ENCODE data around the gene SIK1. TPM values are rescaled to one million over a fixed set of nuclear protein-coding genes. Genes with fewer than 3 reads are reported as not detected.
"Not testable (repeated sequence)": the region's sequence is repeated elsewhere in the genome, so short reads cannot be mapped to it uniquely, and the experiment has no call there.

Gene SIK1
- polyA plus RNA-seq, 1 donor (not counting 4 experiments of a cell fraction or from before 2014, with no cell fraction given) = 49.6 TPM

- Histone ChIP-seq H3K36me3 (ENCODE audit: control insufficient read depth in 2 of 2, extremely low read depth in 1 of 2, insufficient read depth in 2 of 2, low read length in 2 of 2) (no peaks in the 10 kb centered on the region), H2AFZ (ENCODE audit: control insufficient read depth, low read length) (no peak overlapping the region), H3K27me3 (ENCODE audit: control insufficient read depth, extremely low read depth, insufficient read depth, low read length) (no peaks in the 10 kb centered on the region), H3K4me1 (ENCODE audit: control insufficient read depth, extremely low read depth, insufficient read depth, low read length) (no peaks in the 10 kb centered on the region), H3K9ac (ENCODE audit: control insufficient read depth, extremely low read depth, insufficient read depth, low read length) (no peak overlapping the region), H3K4me3 (ENCODE audit: control insufficient read depth in 2 of 3, extremely low read depth in 1 of 3, insufficient read depth in 2 of 3, low read depth in 1 of 3, low read length in 3 of 3) (no peak overlapping the region), H3K9me1 (ENCODE audit: control insufficient read depth, extremely low read depth, insufficient read depth, low read length) (no peaks in the 10 kb centered on the region), H4K20me1 (ENCODE audit: control insufficient read depth, extremely low read depth, insufficient read depth, low read length) (no peaks in the 10 kb centered on the region), H3K9me3 (ENCODE audit: control insufficient read depth, low read depth, low read length) (no peaks in the 10 kb centered on the region), H3K4me2 (ENCODE audit: control insufficient read depth, extremely low read depth, insufficient read depth, low read depth, low read length) (no peak overlapping the region), H3K79me2 (ENCODE audit: control insufficient read depth, insufficient read depth, low read length) (no peaks in the 10 kb centered on the region), H3K27ac (ENCODE audit: control insufficient read depth, insufficient read depth, low read length) (no peak overlapping the region)
- no peak for TF ChIP-seq EZH2 (IDR thresholded peaks at IDR 0.05; ENCODE audit: low read length)
- TF ChIP-seq, protein P1, sequence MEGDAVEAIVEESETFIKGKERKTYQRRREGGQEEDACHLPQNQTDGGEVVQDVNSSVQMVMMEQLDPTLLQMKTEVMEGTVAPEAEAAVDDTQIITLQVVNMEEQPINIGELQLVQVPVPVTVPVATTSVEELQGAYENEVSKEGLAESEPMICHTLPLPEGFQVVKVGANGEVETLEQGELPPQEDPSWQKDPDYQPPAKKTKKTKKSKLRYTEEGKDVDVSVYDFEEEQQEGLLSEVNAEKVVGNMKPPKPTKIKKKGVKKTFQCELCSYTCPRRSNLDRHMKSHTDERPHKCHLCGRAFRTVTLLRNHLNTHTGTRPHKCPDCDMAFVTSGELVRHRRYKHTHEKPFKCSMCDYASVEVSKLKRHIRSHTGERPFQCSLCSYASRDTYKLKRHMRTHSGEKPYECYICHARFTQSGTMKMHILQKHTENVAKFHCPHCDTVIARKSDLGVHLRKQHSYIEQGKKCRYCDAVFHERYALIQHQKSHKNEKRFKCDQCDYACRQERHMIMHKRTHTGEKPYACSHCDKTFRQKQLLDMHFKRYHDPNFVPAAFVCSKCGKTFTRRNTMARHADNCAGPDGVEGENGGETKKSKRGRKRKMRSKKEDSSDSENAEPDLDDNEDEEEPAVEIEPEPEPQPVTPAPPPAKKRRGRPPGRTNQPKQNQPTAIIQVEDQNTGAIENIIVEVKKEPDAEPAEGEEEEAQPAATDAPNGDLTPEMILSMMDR (optimal IDR thresholded peaks at IDR 0.05 in 1 of 3, IDR thresholded peaks at IDR 0.05 in 1 of 3, conservative IDR thresholded peaks at IDR 0.05 in 1 of 3; ENCODE audit: extremely low read depth in 1 of 3, insufficient read depth in 2 of 3, low read length in 3 of 3) = no peak
- FAIRE-seq (no peak), DNase-seq (ENCODE audit: low read depth, low spot score) (no peak)
- dilution Hi-C loops (cut with MboI; ENCODE audit: extremely low pct_ligation_motif_present, low sequenced_read_pairs) = no loop called here
Measured at GRCh38 chr21:43467785-43468184, 40.9 kb upstream of the SIK1 start.

DNA sequence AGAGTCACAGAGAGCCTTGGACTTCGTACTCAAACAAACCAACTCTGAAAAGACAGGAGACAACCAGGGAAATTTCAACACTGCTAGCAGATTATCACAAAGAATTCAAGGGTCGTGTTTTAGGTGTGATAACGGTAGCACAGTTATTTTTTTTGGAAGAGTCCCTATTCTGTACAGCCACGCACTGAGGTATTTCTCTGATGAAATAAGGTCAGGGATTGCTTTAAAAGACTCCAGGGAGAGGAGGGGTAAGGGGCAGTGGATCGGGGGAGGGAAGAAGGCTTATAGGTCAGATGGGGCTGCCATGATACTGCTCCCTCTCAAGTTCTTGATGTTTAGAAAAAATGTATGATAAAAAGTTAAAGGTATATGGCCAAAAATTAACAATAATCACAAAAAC is 38.2 kb upstream of the SIK1 start:
- H3K4me2 ChIP-seq (ENCODE audit: control insufficient read depth, extremely low read depth, insufficient read depth, low read depth, low read length); H3K4me1 ChIP-seq (ENCODE audit: control insufficient read depth, extremely low read depth, insufficient read depth, low read length); H3K4me3 ChIP-seq (ENCODE audit: control insufficient read depth in 2 of 3, extremely low read depth in 1 of 3, insufficient read depth in 2 of 3, low read depth in 1 of 3, low read length in 3 of 3); H3K9me1 ChIP-seq (ENCODE audit: control insufficient read depth, extremely low read depth, insufficient read depth, low read length); H3K36me3 ChIP-seq (ENCODE audit: control insufficient read depth in 2 of 2, extremely low read depth in 1 of 2, insufficient read depth in 2 of 2, low read length in 2 of 2); H4K20me1 ChIP-seq (ENCODE audit: control insufficient read depth, extremely low read depth, insufficient read depth, low read length); DNase-seq (ENCODE audit: low read depth, low spot score); H2AFZ ChIP-seq (ENCODE audit: control insufficient read depth, low read length); FAIRE-seq; H3K79me2 ChIP-seq (ENCODE audit: control insufficient read depth, insufficient read depth, low read length); H3K9me3 ChIP-seq (ENCODE audit: control insufficient read depth, low read depth, low read length); H3K27me3 ChIP-seq (ENCODE audit: control insufficient read depth, extremely low read depth, insufficient read depth, low read length); H3K27ac ChIP-seq (ENCODE audit: control insufficient read depth, insufficient read depth, low read length); H3K9ac ChIP-seq (ENCODE audit: control insufficient read depth, extremely low read depth, insufficient read depth, low read length); dilution Hi-C loops (cut with MboI; ENCODE audit: extremely low pct_ligation_motif_present, low sequenced_read_pairs): not testable (repeated sequence)

GRCh38 chr21:43463498-43464261 is 36.7 kb upstream of the SIK1 start:
- FAIRE-seq; H3K4me2 ChIP-seq (ENCODE audit: control insufficient read depth, extremely low read depth, insufficient read depth, low read depth, low read length); H3K27me3 ChIP-seq (ENCODE audit: control insufficient read depth, extremely low read depth, insufficient read depth, low read length); H2AFZ ChIP-seq (ENCODE audit: control insufficient read depth, low read length); dilution Hi-C loops (cut with MboI; ENCODE audit: extremely low pct_ligation_motif_present, low sequenced_read_pairs); H3K27ac ChIP-seq (ENCODE audit: control insufficient read depth, insufficient read depth, low read length); H3K4me1 ChIP-seq (ENCODE audit: control insufficient read depth, extremely low read depth, insufficient read depth, low read length); H3K9me3 ChIP-seq (ENCODE audit: control insufficient read depth, low read depth, low read length); H3K4me3 ChIP-seq (ENCODE audit: control insufficient read depth in 2 of 3, extremely low read depth in 1 of 3, insufficient read depth in 2 of 3, low read depth in 1 of 3, low read length in 3 of 3); H3K9ac ChIP-seq (ENCODE audit: control insufficient read depth, extremely low read depth, insufficient read depth, low read length); DNase-seq (ENCODE audit: low read depth, low spot score); H3K36me3 ChIP-seq (ENCODE audit: control insufficient read depth in 2 of 2, extremely low read depth in 1 of 2, insufficient read depth in 2 of 2, low read length in 2 of 2); H3K79me2 ChIP-seq (ENCODE audit: control insufficient read depth, insufficient read depth, low read length); H3K9me1 ChIP-seq (ENCODE audit: control insufficient read depth, extremely low read depth, insufficient read depth, low read length); H4K20me1 ChIP-seq (ENCODE audit: control insufficient read depth, extremely low read depth, insufficient read depth, low read length): not testable (repeated sequence)

- H4K20me1 ChIP-seq (ENCODE audit: control insufficient read depth, extremely low read depth, insufficient read depth, low read length); H3K9me1 ChIP-seq (ENCODE audit: control insufficient read depth, extremely low read depth, insufficient read depth, low read length); H3K9me3 ChIP-seq (ENCODE audit: control insufficient read depth, low read depth, low read length); H2AFZ ChIP-seq (ENCODE audit: control insufficient read depth, low read length); H3K4me3 ChIP-seq (ENCODE audit: control insufficient read depth in 2 of 3, extremely low read depth in 1 of 3, insufficient read depth in 2 of 3, low read depth in 1 of 3, low read length in 3 of 3); H3K36me3 ChIP-seq (ENCODE audit: control insufficient read depth in 2 of 2, extremely low read depth in 1 of 2, insufficient read depth in 2 of 2, low read length in 2 of 2); H3K4me2 ChIP-seq (ENCODE audit: control insufficient read depth, extremely low read depth, insufficient read depth, low read depth, low read length); H3K27me3 ChIP-seq (ENCODE audit: control insufficient read depth, extremely low read depth, insufficient read depth, low read length); H3K9ac ChIP-seq (ENCODE audit: control insufficient read depth, extremely low read depth, insufficient read depth, low read length); H3K79me2 ChIP-seq (ENCODE audit: control insufficient read depth, insufficient read depth, low read length); H3K4me1 ChIP-seq (ENCODE audit: control insufficient read depth, extremely low read depth, insufficient read depth, low read length); DNase-seq (ENCODE audit: low read depth, low spot score); FAIRE-seq; H3K27ac ChIP-seq (ENCODE audit: control insufficient read depth, insufficient read depth, low read length); dilution Hi-C loops (cut with MboI; ENCODE audit: extremely low pct_ligation_motif_present, low sequenced_read_pairs): not testable (repeated sequence)
Measured at GRCh38 chr21:43462932-43463331, 36.0 kb upstream of the SIK1 start.
